ENCODE results near the gene MMP17. TPM values are rescaled to one million over a fixed set of nuclear protein-coding genes. Genes with fewer than 3 reads are reported as not detected.

MMP17 gene
- total and polyA plus RNA-seq, 4 donors, result 0.17 to 0.37 (median 0.24) TPM; not detected in 1

DNA sequence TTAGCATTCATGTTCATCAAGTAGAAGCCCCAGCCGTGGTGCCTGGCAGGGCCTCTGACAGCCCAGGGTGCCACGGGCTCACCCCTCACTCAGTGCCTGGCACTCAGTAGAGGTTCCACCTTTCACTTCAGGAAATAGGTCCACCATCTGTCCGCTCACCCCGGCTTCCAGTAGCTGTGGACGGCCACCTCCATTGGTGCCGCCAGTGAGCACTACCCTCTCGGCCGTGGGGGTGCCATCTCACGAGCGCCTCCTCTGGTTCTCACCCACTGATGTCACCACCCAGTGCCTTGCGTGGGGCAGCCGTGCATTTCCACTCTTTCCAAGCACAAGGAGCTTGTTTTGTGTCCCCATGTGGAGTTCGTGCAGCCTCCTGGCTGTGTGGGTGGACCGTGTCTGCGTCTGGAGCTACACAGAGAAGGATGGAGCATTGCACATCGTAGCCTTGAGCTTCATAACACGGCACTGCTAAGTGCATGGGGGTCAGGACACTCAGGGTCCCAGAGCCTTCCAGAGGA, 41.0 kb upstream of the MMP17 start:
- Histone ChIP-seq H3K4me3 (ENCODE audit: low read depth in 1 of 3, low read length in 3 of 3) (no peak overlapping the region), H3K9ac (ENCODE audit: low read depth in 1 of 2, low read length in 2 of 2) (no peak overlapping the region), H3K27ac (ENCODE audit: low read depth in 1 of 2, low read length in 2 of 2) (no peak overlapping the region), H3K4me1 (ENCODE audit: control insufficient read depth in 4 of 4, insufficient read depth in 4 of 4, low read length in 3 of 4) (no peaks in the 10 kb centered on the region), H3K36me3 (ENCODE audit: control insufficient read depth in 4 of 4, insufficient read depth in 3 of 4, low read depth in 1 of 4, low read length in 3 of 4) (peaks cover 8 to 60% (median 40%) of the 10 kb centered on the region in 4 donors), H3K27me3 (ENCODE audit: control insufficient read depth in 4 of 4, insufficient read depth in 4 of 4, low read length in 3 of 4) (no peaks in the 10 kb centered on the region), H3K9me3 (ENCODE audit: control insufficient read depth in 4 of 4, low read length in 3 of 4) (no peaks in the 10 kb centered on the region)
- DNase-seq (ENCODE audit: low spot score), result no peak
- TF ChIP-seq GABPA (IDR thresholded peaks at IDR 0.05 in 1 of 2, conservative IDR thresholded peaks at IDR 0.05 in 1 of 2) (no peak), YY1 (IDR thresholded peaks at IDR 0.05) (no peak)
- 96% methylated on average over 17 of the region's 17 CpGs for WGBS

DNA sequence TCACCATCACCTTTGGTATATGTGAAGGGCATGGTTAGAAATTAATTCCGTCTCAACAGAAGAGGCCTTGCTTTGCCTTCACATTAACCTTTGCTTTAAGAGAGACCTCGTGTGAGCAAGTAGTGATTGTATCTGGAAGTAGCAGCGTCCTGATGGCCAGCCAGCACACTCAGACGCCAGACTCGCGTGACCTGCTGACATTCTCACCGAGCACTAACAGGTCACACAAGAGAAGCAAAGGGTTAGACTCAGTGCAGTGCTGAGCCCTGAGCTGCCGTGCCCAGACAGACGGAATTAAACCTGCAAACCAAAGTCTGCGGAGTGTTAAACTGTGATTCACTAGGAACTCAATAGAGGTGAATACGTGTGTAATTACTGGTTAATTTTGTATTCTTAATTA, 40.1 kb upstream of the MMP17 start:
- Histone ChIP-seq H3K4me1 (ENCODE audit: control insufficient read depth in 4 of 4, insufficient read depth in 4 of 4, low read length in 3 of 4) (no peaks in the 10 kb centered on the region), H3K27ac (ENCODE audit: low read depth in 1 of 2, low read length in 2 of 2) (no peak overlapping the region), H3K9ac (ENCODE audit: low read depth in 1 of 2, low read length in 2 of 2) (no peak overlapping the region), H3K9me3 (ENCODE audit: control insufficient read depth in 4 of 4, low read length in 3 of 4) (no peaks in the 10 kb centered on the region), H3K36me3 (ENCODE audit: control insufficient read depth in 4 of 4, insufficient read depth in 3 of 4, low read depth in 1 of 4, low read length in 3 of 4) (peaks cover 7 to 63% (median 37%) of the 10 kb centered on the region in 4 donors), H3K27me3 (ENCODE audit: control insufficient read depth in 4 of 4, insufficient read depth in 4 of 4, low read length in 3 of 4) (no peaks in the 10 kb centered on the region), H3K4me3 (ENCODE audit: low read depth in 1 of 3, low read length in 3 of 3) (no peak overlapping the region)
- TF ChIP-seq FOXA1 (IDR thresholded peaks at IDR 0.05) (no peak), RXRA (IDR thresholded peaks at IDR 0.05) (no peak), FOXA2 (IDR thresholded peaks at IDR 0.05) (no peak), GABPA (IDR thresholded peaks at IDR 0.05 in 1 of 2, conservative IDR thresholded peaks at IDR 0.05 in 1 of 2) (no peak), HNF4G (IDR thresholded peaks at IDR 0.05) (no peak), YY1 (IDR thresholded peaks at IDR 0.05) (no peak), EGR1 (IDR thresholded peaks at IDR 0.05; ENCODE audit: low read depth in 2 of 2) (no peak)
- DNase-seq (ENCODE audit: low spot score), result no peak
- WGBS, result 95% methylated on average over 11 of the region's 11 CpGs

DNA sequence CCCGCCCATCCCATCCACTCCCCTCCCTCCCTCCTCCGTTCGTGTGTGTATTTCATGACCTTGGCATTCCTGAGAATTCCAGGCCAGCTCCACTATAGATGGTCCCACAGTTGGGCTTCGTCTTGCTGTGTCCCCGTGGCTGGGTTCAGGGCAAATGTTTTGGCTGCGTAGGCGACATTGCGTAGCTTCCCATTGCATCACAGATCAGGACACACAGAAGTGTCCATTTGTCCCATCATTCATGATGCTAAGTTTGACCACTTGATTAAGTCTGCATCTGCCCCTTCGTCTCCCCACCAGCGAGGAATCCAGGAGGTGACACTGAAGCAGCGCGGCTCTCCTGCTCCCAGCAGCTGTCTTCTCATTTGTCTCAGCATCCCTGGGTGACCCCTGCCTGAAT, 38.6 kb upstream of the MMP17 start:
- Histone ChIP-seq H3K36me3 (ENCODE audit: control insufficient read depth in 4 of 4, insufficient read depth in 3 of 4, low read depth in 1 of 4, low read length in 3 of 4) (peaks cover 7 to 69% (median 40%) of the 10 kb centered on the region in 4 donors), H3K9me3 (ENCODE audit: control insufficient read depth in 4 of 4, low read length in 3 of 4) (no peaks in the 10 kb centered on the region), H3K27me3 (ENCODE audit: control insufficient read depth in 4 of 4, insufficient read depth in 4 of 4, low read length in 3 of 4) (no peaks in the 10 kb centered on the region), H3K4me1 (ENCODE audit: control insufficient read depth in 4 of 4, insufficient read depth in 4 of 4, low read length in 3 of 4) (no peaks in the 10 kb centered on the region), H3K4me3 (ENCODE audit: low read depth in 1 of 3, low read length in 3 of 3) (no peak overlapping the region), H3K27ac (ENCODE audit: low read depth in 1 of 2, low read length in 2 of 2) (no peak overlapping the region), H3K9ac (ENCODE audit: low read depth in 1 of 2, low read length in 2 of 2) (no peak overlapping the region)
- WGBS, result 95% methylated on average over 12 of the region's 12 CpGs
- TF ChIP-seq FOXA2 (IDR thresholded peaks at IDR 0.05), result no peak
- no peak for DNase-seq (ENCODE audit: low spot score)

DNA sequence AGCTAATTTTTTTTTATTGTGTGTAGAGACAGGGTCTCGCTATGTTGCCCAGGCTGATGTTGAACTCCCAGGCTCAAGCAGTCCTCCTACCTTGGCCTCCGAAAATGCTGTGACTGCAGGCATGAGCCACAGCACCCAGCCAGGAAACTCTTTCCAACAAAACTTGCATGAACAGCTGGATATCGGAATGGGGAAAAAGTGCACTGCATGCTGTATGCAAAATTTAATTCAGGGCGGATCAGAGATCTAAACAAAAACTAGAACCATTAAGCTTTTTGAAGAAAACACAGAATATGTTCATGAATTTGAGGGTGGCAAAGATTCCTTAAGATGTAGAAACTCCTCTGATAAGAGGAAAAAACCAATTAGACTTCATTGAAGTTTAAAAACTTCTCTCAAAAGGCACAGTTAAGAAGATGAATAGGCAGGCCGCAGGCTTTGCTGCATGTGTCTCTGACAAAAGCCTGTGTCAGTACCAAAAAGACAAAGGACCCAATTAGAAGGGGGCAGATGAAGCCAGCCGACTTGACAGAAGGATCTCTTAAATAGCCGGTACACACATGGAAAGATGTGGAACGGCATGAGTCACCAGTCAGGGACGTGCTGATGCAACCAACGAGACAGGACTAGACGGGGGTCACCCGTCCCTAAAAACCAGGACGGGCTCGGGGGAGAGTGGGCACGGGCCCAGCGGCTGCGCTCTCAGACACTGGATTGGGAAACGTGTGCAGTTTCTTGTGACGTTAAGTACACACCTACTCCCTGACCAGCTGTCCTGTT, 34.8 kb upstream of the MMP17 start:
- no peak overlapping the region for H3K9ac ChIP-seq (ENCODE audit: low read depth in 1 of 2, low read length in 2 of 2)
- H3K4me1 ChIP-seq (ENCODE audit: control insufficient read depth in 4 of 4, insufficient read depth in 4 of 4, low read length in 3 of 4), result no peaks in the 10 kb centered on the region
- WGBS, result 85% methylated on average over 19 of the region's 19 CpGs
- H3K27ac ChIP-seq (ENCODE audit: low read depth in 1 of 2, low read length in 2 of 2), result no peak overlapping the region
- peaks cover 5 to 57% (median 25%) of the 10 kb centered on the region in 4 donors for H3K36me3 ChIP-seq (ENCODE audit: control insufficient read depth in 4 of 4, insufficient read depth in 3 of 4, low read depth in 1 of 4, low read length in 3 of 4)
- TF ChIP-seq HNF4G (IDR thresholded peaks at IDR 0.05) (no peak), SP1 (IDR thresholded peaks at IDR 0.05) (no peak), RXRA (IDR thresholded peaks at IDR 0.05) (no peak), GABPA (IDR thresholded peaks at IDR 0.05 in 1 of 2, conservative IDR thresholded peaks at IDR 0.05 in 1 of 2) (no peak), YY1 (IDR thresholded peaks at IDR 0.05) (no peak), EGR1 (IDR thresholded peaks at IDR 0.05; ENCODE audit: low read depth in 2 of 2) (no peak), TAF1 (conservative IDR thresholded peaks at IDR 0.05) (no peak), HNF4A (conservative IDR thresholded peaks at IDR 0.05) (no peak), JUND (IDR thresholded peaks at IDR 0.05) (no peak)
- TF ChIP-seq, protein P1, sequence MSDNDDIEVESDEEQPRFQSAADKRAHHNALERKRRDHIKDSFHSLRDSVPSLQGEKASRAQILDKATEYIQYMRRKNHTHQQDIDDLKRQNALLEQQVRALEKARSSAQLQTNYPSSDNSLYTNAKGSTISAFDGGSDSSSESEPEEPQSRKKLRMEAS (IDR thresholded peaks at IDR 0.05), result no peak
- DNase-seq (ENCODE audit: low spot score), result no peak
- no peak overlapping the region for H3K4me3 ChIP-seq (ENCODE audit: low read depth in 1 of 3, low read length in 3 of 3)
- no peaks in the 10 kb centered on the region for H3K27me3 ChIP-seq (ENCODE audit: control insufficient read depth in 4 of 4, insufficient read depth in 4 of 4, low read length in 3 of 4)
- H3K9me3 ChIP-seq (ENCODE audit: control insufficient read depth in 4 of 4, low read length in 3 of 4), result no peaks in the 10 kb centered on the region
